Trophoblast cell (in vitro differentiated cells and primary cell): ENCODE results near the gene RCOR1.

ENCODE experiments used
- DNase-seq, 2 donors: peaks; one replicate each; pipeline ENCODE4 v3.0.0-alpha.2; 2016
- H2AFZ ChIP-seq: 2 replicates; pipeline ENCODE4 v1.6.1; 2013; ENCODE audit warnings: low read length, moderate library complexity, mild to moderate bottlenecking; ENCODE audit not compliant: insufficient read depth, poor library complexity
- H2AK5ac ChIP-seq: 2 replicates; pipeline ENCODE4 v1.6.1; 2013; ENCODE audit warnings: mild to moderate bottlenecking, low read length
- H2BK120ac ChIP-seq: 2 replicates; pipeline ENCODE4 v1.6.1; 2013; ENCODE audit warnings: low read length, mild to moderate bottlenecking, moderate library complexity; ENCODE audit not compliant: insufficient read depth, poor library complexity
- H2BK12ac ChIP-seq: 2 replicates; pipeline ENCODE4 v1.6.1; 2013; ENCODE audit warnings: mild to moderate bottlenecking, low read length, moderate library complexity
- H2BK5ac ChIP-seq: 2 replicates; pipeline ENCODE4 v1.6.1; 2013; ENCODE audit warnings: low read length, low read depth, moderate library complexity, mild to moderate bottlenecking; ENCODE audit not compliant: poor library complexity
- H3K14ac ChIP-seq: 2 replicates; pipeline ENCODE4 v1.6.1; 2013; ENCODE audit warnings: mild to moderate bottlenecking, low read length
- H3K18ac ChIP-seq: 2 replicates; pipeline ENCODE4 v1.6.1; 2013; ENCODE audit warnings: mild to moderate bottlenecking, low read length
- H3K23ac ChIP-seq: 2 replicates; pipeline ENCODE4 v1.6.1; 2013; ENCODE audit warnings: low read length
- H3K27ac ChIP-seq: 2 replicates; pipeline ENCODE4 v1.5.1; 2013; ENCODE audit warnings: low read depth, mild to moderate bottlenecking, inconsistent platforms, low read length, moderate library complexity
- H3K27me3 ChIP-seq: 2 replicates; pipeline ENCODE4 v1.6.1; 2013; ENCODE audit warnings: inconsistent platforms, mild to moderate bottlenecking, low read length, moderate library complexity; ENCODE audit not compliant: insufficient read depth
- H3K36me3 ChIP-seq, 2 experiments: 1 replicate in 1 of 2; 2 replicates in 1 of 2; pipeline ENCODE4 v1.6.1; 2013; ENCODE audit warnings: low read length in 2 of 2, mild to moderate bottlenecking in 2 of 2, moderate library complexity in 1 of 2; ENCODE audit not compliant: insufficient read depth in 2 of 2, control insufficient read depth in 1 of 2
- H3K4ac ChIP-seq: 2 replicates; pipeline ENCODE4 v1.6.1; 2013; ENCODE audit warnings: low read depth, mild to moderate bottlenecking, low read length, moderate library complexity
- H3K4me1 ChIP-seq, 2 experiments: 1 replicate in 1 of 2; 2 replicates in 1 of 2; pipeline ENCODE4 v1.6.1; 2013; ENCODE audit warnings: low read length in 2 of 2, mild to moderate bottlenecking in 2 of 2, moderate library complexity in 1 of 2; ENCODE audit not compliant: insufficient read depth in 2 of 2, control insufficient read depth in 1 of 2
- H3K4me2 ChIP-seq: 2 replicates; pipeline ENCODE4 v1.6.1; 2013; ENCODE audit warnings: inconsistent platforms, mild to moderate bottlenecking, low read length, moderate library complexity
- H3K4me3 ChIP-seq: 2 replicates; pipeline ENCODE4 v1.5.1; 2013; ENCODE audit warnings: mild to moderate bottlenecking, low read depth, low read length, inconsistent platforms
- H3K79me1 ChIP-seq: one replicate; pipeline ENCODE4 v1.6.1; 2013; ENCODE audit warnings: low read length
- H3K79me2 ChIP-seq: 2 replicates; pipeline ENCODE4 v1.6.1; 2013; ENCODE audit warnings: low read length, mild to moderate bottlenecking; ENCODE audit not compliant: control insufficient read depth, insufficient read depth, poor library complexity
- H3K9ac ChIP-seq: 2 replicates; pipeline ENCODE4 v1.6.1; 2013; ENCODE audit warnings: mild to moderate bottlenecking, low read length
- H3K9me3 ChIP-seq: 2 replicates; pipeline ENCODE4 v1.6.1; 2013; ENCODE audit warnings: low read depth, mild to moderate bottlenecking, control low read depth, inconsistent platforms, low read length; ENCODE audit not compliant: insufficient read depth
- H4K12ac ChIP-seq: 2 replicates; pipeline ENCODE4 v1.6.1; 2013; ENCODE audit warnings: low read depth, mild to moderate bottlenecking, low read length, moderate library complexity
- H4K8ac ChIP-seq: 2 replicates; pipeline ENCODE4 v1.6.1; 2013; ENCODE audit warnings: low read depth, mild to moderate bottlenecking, low read length, moderate library complexity
- H4K91ac ChIP-seq: one replicate; pipeline ENCODE4 v1.6.1; 2013; ENCODE audit warnings: low read depth, mild to moderate bottlenecking, low read length, moderate library complexity
- WGBS: extraction: QIAGEN DNeasy Blood & Tissue Kit; methylation state at CpG from one replicate; pipeline ENCODE4 v1.1.7; 2013; ENCODE audit warnings: missing lambda C conversion rate; ENCODE audit not compliant: insufficient read length, insufficient coverage; ENCODE audit errors: extremely low coverage; 5-methylcytosine and 5-hydroxymethylcytosine counted together

RCOR1 gene

DNA sequence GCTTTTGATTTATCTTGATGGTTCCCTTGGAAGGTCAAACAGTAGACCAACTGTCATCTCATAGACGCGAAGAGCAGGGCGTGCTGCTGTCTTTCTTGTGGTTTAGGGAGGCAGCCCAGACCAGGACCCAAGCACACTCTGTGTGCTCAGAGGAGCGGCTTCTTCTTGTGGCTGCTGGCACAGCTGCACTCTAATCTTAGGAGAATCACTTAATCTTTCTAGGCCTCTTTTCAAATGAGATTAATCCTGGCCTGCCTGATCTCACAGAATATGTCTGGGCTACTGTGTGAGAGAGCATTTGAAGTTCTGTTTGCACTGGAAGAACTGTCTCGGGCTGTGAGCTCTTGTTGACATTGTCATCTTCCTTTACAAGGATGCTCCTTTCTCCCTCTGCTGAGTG lies 124.8 kb downstream of the RCOR1 start:
- Histone ChIP-seq H3K4me2 (no peak overlapping the region), H3K14ac (no peak overlapping the region), H2AFZ (no peak overlapping the region), H4K91ac (no peak overlapping the region), H3K4me3 (no peak overlapping the region), H3K9me3 (no peaks in the 10 kb centered on the region), H3K9ac (no peak overlapping the region), H3K4me1 (no peaks in the 10 kb centered on the region), H3K23ac (no peak overlapping the region), H2BK120ac (no peak overlapping the region), H2BK12ac (no peak overlapping the region), H2BK5ac (no peak overlapping the region), H3K27me3 (no peaks in the 10 kb centered on the region), H4K12ac (no peak overlapping the region), H3K79me1 (no peaks in the 10 kb centered on the region), H4K8ac (no peak overlapping the region), H3K36me3 (peaks cover 21 to 27% of the 10 kb centered on the region in 2 experiments), H3K27ac (no peak overlapping the region), H3K79me2 (no peaks in the 10 kb centered on the region), H2AK5ac (no peak overlapping the region), H3K4ac (no peak overlapping the region), H3K18ac (no peak overlapping the region)
- no CpG with 5 or more reads among the region's 5 CpGs for WGBS
- DNase-seq = no peak

DNA sequence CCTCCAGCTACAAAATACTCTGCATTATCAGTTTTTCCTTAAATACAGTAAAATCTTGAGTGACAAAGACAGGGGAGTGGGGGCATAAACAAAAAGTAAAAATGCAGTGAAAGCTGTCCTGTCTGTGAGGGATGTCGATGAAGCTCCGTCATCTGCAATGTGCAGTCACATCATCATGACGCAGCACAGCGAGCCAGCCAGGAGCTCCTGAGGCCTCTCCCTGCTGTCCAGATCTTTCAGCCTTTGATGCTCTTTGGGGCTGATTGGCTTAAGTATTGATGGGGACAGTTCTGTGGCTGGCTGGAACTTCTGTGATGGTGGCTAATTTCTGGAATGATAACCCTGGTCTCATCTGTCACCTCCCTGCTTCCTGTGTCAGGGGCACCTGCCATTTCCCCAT lies 130.2 kb downstream of the RCOR1 start:
- Histone ChIP-seq H3K79me2 (no peaks in the 10 kb centered on the region), H4K8ac (no peak overlapping the region), H3K18ac (no peak overlapping the region), H2AK5ac (no peak overlapping the region), H2AFZ (no peak overlapping the region), H3K14ac (no peak overlapping the region), H4K12ac (no peak overlapping the region), H3K9ac (no peak overlapping the region), H3K4ac (no peak overlapping the region), H2BK120ac (no peak overlapping the region), H3K27me3 (no peaks in the 10 kb centered on the region), H2BK5ac (no peak overlapping the region), H3K23ac (no peak overlapping the region), H2BK12ac (no peak overlapping the region), H3K9me3 (no peaks in the 10 kb centered on the region), H3K27ac (no peak overlapping the region), H3K4me3 (no peak overlapping the region), H3K4me2 (no peak overlapping the region), H3K36me3 (peaks cover 38 to 50% of the 10 kb centered on the region in 2 experiments), H3K4me1 (peaks cover 7 to 8% of the 10 kb centered on the region in 2 experiments), H3K79me1 (peaks cover 2% of the 10 kb centered on the region), H4K91ac (no peak overlapping the region)
- no peak for DNase-seq
- no CpG with 5 or more reads among the region's 4 CpGs for WGBS

DNA sequence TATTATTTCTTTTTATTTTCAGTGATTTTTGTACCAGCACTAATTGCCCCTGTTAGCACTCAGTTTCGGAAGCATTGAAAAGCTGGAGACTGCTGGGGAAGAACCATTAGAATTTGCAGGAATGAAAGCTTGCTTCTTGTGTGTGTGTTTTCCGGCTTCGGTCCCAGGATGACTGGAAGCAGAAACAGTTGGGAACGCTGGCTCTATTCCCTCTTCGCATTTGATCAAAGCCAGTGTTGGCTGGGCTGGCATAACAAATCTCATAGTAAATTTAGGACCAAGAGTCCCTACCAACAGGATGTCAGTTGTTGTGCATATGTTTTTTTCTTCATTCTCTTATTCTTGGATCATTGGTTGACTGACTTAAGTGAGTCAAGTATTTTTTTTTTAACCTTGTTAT lies 131.2 kb downstream of the RCOR1 start:
- Histone ChIP-seq H3K23ac (no peak overlapping the region), H3K79me2 (no peaks in the 10 kb centered on the region), H2BK12ac (no peak overlapping the region), H3K18ac (no peak overlapping the region), H3K4me2 (no peak overlapping the region), H2BK5ac (no peak overlapping the region), H2AFZ (no peak overlapping the region), H3K79me1 (peaks cover 2% of the 10 kb centered on the region), H3K27ac (no peak overlapping the region), H3K14ac (no peak overlapping the region), H4K91ac (no peak overlapping the region), H3K4me1 (peaks cover 7 to 8% of the 10 kb centered on the region in 2 experiments), H2AK5ac (no peak overlapping the region), H3K4me3 (no peak overlapping the region), H3K4ac (no peak overlapping the region), H2BK120ac (no peak overlapping the region), H3K9me3 (no peaks in the 10 kb centered on the region), H4K8ac (no peak overlapping the region), H3K9ac (no peak overlapping the region), H3K27me3 (no peaks in the 10 kb centered on the region), H3K36me3 (peaks cover 41 to 51% of the 10 kb centered on the region in 2 experiments), H4K12ac (no peak overlapping the region)
- no CpG with 5 or more reads among the region's 5 CpGs for WGBS
- DNase-seq = no peak

DNA sequence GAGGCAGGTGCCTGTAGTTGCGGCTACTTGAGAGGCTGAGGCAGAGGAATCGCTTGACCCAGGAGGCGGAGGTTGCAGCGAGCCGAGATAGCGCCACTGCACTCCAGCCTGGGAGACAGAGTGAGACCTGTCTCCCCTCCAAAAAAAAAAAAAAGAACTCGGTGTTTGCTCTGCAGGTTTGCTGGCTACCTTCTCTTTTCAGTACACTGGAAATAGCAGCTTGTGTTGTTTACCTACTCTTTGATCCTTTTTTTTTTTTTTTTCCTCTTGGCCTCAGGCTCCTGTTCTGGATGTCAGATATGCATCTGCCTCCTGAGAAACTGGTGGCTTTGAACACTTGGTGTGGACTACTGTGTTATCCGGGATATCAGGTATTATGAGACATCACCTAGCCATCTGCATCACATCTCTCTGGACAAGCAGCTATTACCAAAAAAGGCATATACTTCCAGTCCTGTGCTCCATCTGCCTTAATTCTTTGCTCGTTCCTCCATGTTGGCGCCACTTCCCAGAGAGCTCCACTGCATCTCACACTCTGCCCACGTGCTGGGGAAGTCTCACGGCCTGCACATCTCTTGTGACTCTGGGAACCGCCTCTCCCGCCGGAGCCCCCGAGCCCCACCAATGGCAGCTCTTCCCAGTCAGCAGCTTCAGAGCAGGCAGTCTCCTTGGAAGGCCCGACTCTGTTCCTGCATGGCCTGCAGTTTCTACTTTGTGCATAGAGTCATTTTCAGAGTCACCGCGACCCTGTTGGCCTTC lies 133.9 kb downstream of the RCOR1 start:
- H4K12ac ChIP-seq = no peak overlapping the region
- H3K27ac ChIP-seq = peak overlapping the region; percentile 16
- H3K9ac ChIP-seq = no peak overlapping the region
- WGBS = no CpG with 5 or more reads among the region's 19 CpGs
- H3K23ac ChIP-seq = no peak overlapping the region
- no peak overlapping the region for H3K4ac ChIP-seq
- H3K79me2 ChIP-seq = no peaks in the 10 kb centered on the region
- H3K18ac ChIP-seq = no peak overlapping the region
- DNase-seq = peak; percentile 73 to 93
- no peak overlapping the region for H2BK120ac ChIP-seq
- H3K4me3 ChIP-seq = no peak overlapping the region
- H2BK5ac ChIP-seq = no peak overlapping the region
- no peak overlapping the region for H3K14ac ChIP-seq
- H3K4me1 ChIP-seq = peaks cover 7 to 8% of the 10 kb centered on the region in 2 experiments
- H4K91ac ChIP-seq = no peak overlapping the region
- no peak overlapping the region for H3K4me2 ChIP-seq
- no peaks in the 10 kb centered on the region for H3K9me3 ChIP-seq
- peaks cover 38 to 52% of the 10 kb centered on the region in 2 experiments for H3K36me3 ChIP-seq
- no peak overlapping the region for H2AFZ ChIP-seq
- H2AK5ac ChIP-seq = no peak overlapping the region
- H2BK12ac ChIP-seq = no peak overlapping the region
- peaks cover 2% of the 10 kb centered on the region for H3K79me1 ChIP-seq
- H4K8ac ChIP-seq = no peak overlapping the region
- no peaks in the 10 kb centered on the region for H3K27me3 ChIP-seq
